ENCODE data around the gene TMEM39A. TPM values are rescaled to one million over a fixed set of nuclear protein-coding genes. Genes with fewer than 3 reads are reported as not detected.

TMEM39A gene
- total and polyA plus RNA-seq, 5 donors from 2014 or later: 8.5 to 49.7 (median 12.3) TPM

- no peak overlapping the region for H3K4me3 Mint-ChIP-seq
- H3K27me3 Mint-ChIP-seq: no peaks in the 10 kb centered on the region
- Histone ChIP-seq H3K9me3 (ENCODE audit: control insufficient read depth in 2 of 2, low read length in 2 of 2) (no peaks in the 10 kb centered on the region), H3K27me3 (ENCODE audit: control insufficient read depth, insufficient read depth, low read length) (no peaks in the 10 kb centered on the region), H3K27ac (ENCODE audit: insufficient read depth, low read length, poor library complexity, severe bottlenecking) (no peak overlapping the region), H3K4me1 (ENCODE audit: control insufficient read depth, insufficient read depth, low read length, poor library complexity, severe bottlenecking) (no peaks in the 10 kb centered on the region), H3K36me3 (ENCODE audit: control insufficient read depth, insufficient read depth, low read length) (peaks cover 53% of the 10 kb centered on the region), H3K4me3 (ENCODE audit: low read depth, low read length) (no peak overlapping the region)
- ATAC-seq (ENCODE audit: low read depth in 2 of 2) (no peak), DNase-seq (no peak)
- H3K36me3 Mint-ChIP-seq: peaks cover 47% of the 10 kb centered on the region
- no peaks in the 10 kb centered on the region for H3K9me3 Mint-ChIP-seq
- H3K27ac Mint-ChIP-seq: no peak overlapping the region
- peaks cover 0 to 7% (median 3%) of the 10 kb centered on the region in 4 donors for H3K4me1 Mint-ChIP-seq
Observed at GRCh38 chr3:119444590-119444989, 18.8 kb downstream of the TMEM39A start.

DNA sequence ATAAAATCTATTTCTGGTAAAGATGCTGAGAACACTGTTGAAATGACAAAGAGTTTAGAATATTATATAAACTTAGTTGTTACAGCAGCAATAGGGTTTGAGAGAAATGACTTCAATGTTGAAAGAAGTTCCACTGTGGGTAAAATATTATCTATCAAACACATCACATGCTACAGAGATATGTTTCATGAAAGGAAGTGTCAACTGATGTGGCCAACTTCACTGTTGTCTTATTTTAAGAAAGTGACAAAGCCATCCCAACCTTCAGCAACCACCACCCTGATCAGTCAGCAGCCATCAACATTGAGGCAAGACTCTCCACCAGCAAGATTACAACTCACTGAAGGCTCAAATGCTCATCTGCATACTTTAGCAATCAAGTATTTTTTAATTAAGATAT is 20.2 kb downstream of the TMEM39A start:
- no peaks in the 10 kb centered on the region for H3K27me3 ChIP-seq (ENCODE audit: control insufficient read depth, insufficient read depth, low read length)
- ATAC-seq (ENCODE audit: low read depth in 2 of 2): no peak
- Mint-ChIP-seq H3K4me3 (no peak overlapping the region), H3K27me3 (no peaks in the 10 kb centered on the region), H3K27ac (no peak overlapping the region), H3K9me3 (no peaks in the 10 kb centered on the region), H3K4me1 (peaks cover 0 to 7% (median 3%) of the 10 kb centered on the region in 4 donors), H3K36me3 (peaks cover 52% of the 10 kb centered on the region)
- H3K9me3 ChIP-seq (ENCODE audit: control insufficient read depth in 2 of 2, low read length in 2 of 2): no peaks in the 10 kb centered on the region
- H3K4me3 ChIP-seq (ENCODE audit: low read depth, low read length): no peak overlapping the region
- H3K36me3 ChIP-seq (ENCODE audit: control insufficient read depth, insufficient read depth, low read length): peaks cover 48% of the 10 kb centered on the region
- H3K27ac ChIP-seq (ENCODE audit: insufficient read depth, low read length, poor library complexity, severe bottlenecking): no peak overlapping the region
- no peaks in the 10 kb centered on the region for H3K4me1 ChIP-seq (ENCODE audit: control insufficient read depth, insufficient read depth, low read length, poor library complexity, severe bottlenecking)
- DNase-seq: no peak

DNA sequence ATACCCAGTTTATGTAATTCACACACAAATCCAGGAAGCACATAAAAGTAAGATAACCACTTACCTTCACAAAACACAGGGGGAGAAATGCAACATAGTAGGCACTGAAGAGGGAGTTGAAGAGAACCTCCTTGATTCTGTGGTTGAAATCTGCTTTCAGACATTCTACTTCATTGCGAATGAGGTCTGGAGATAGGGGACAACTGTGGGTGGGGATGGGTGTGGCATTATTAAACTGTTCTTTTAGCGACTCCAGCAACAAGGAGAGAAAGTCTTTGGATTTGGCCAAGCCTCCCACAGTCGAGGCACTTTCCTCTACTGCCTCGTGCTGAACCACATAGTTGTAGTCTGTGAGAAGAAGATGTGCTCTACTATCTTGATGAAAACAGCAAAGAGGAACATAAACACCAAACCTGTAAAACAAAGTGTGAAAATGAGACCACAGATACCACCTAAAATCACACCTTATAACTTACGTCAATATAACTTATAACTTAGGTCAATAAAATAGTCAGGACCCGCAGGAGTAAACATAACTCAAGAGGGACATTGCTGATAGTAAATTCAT is 25.6 kb downstream of the TMEM39A start:
- no peaks in the 10 kb centered on the region for H3K4me1 ChIP-seq (ENCODE audit: control insufficient read depth, insufficient read depth, low read length, poor library complexity, severe bottlenecking)
- Mint-ChIP-seq H3K27me3 (no peaks in the 10 kb centered on the region), H3K27ac (peak overlapping the region in 1 of 3 donors; percentile 22), H3K9me3 (peaks cover 0 to 1% (median 0%) of the 10 kb centered on the region in 7 donors), H3K4me3 (no peak overlapping the region), H3K36me3 (peaks cover 71% of the 10 kb centered on the region), H3K4me1 (peaks cover 0 to 9% (median 3%) of the 10 kb centered on the region in 4 donors)
- H3K36me3 ChIP-seq (ENCODE audit: control insufficient read depth, insufficient read depth, low read length): peaks cover 62% of the 10 kb centered on the region
- H3K27me3 ChIP-seq (ENCODE audit: control insufficient read depth, insufficient read depth, low read length): no peaks in the 10 kb centered on the region
- no peak overlapping the region for H3K4me3 ChIP-seq (ENCODE audit: low read depth, low read length)
- no peak overlapping the region for H3K27ac ChIP-seq (ENCODE audit: insufficient read depth, low read length, poor library complexity, severe bottlenecking)
- ATAC-seq (ENCODE audit: low read depth in 2 of 2): no peak
- no peak for DNase-seq
- no peaks in the 10 kb centered on the region for H3K9me3 ChIP-seq (ENCODE audit: control insufficient read depth in 2 of 2, low read length in 2 of 2)

GRCh38 chr3:119436977-119437376 is 26.4 kb downstream of the TMEM39A start:
- Mint-ChIP-seq H3K4me1 (peaks cover 0 to 9% (median 3%) of the 10 kb centered on the region in 4 donors), H3K27me3 (no peaks in the 10 kb centered on the region), H3K27ac (peak overlapping the region in 1 of 3 donors; percentile 82), H3K36me3 (peaks cover 73% of the 10 kb centered on the region), H3K9me3 (peaks cover 0 to 1% (median 0%) of the 10 kb centered on the region in 7 donors), H3K4me3 (no peak overlapping the region)
- no peak overlapping the region for H3K4me3 ChIP-seq (ENCODE audit: low read depth, low read length)
- H3K36me3 ChIP-seq (ENCODE audit: control insufficient read depth, insufficient read depth, low read length): peaks cover 65% of the 10 kb centered on the region
- H3K27ac ChIP-seq (ENCODE audit: insufficient read depth, low read length, poor library complexity, severe bottlenecking): no peak overlapping the region
- no peak for ATAC-seq (ENCODE audit: low read depth in 2 of 2)
- H3K9me3 ChIP-seq (ENCODE audit: control insufficient read depth in 2 of 2, low read length in 2 of 2): no peaks in the 10 kb centered on the region
- H3K4me1 ChIP-seq (ENCODE audit: control insufficient read depth, insufficient read depth, low read length, poor library complexity, severe bottlenecking): no peaks in the 10 kb centered on the region
- no peak for DNase-seq
- H3K27me3 ChIP-seq (ENCODE audit: control insufficient read depth, insufficient read depth, low read length): no peaks in the 10 kb centered on the region

- ATAC-seq (ENCODE audit: low read depth in 2 of 2) (no peak), DNase-seq (no peak)
- Histone ChIP-seq H3K4me1 (ENCODE audit: control insufficient read depth, insufficient read depth, low read length, poor library complexity, severe bottlenecking) (no peaks in the 10 kb centered on the region), H3K4me3 (ENCODE audit: low read depth, low read length) (no peak overlapping the region), H3K27me3 (ENCODE audit: control insufficient read depth, insufficient read depth, low read length) (no peaks in the 10 kb centered on the region), H3K9me3 (ENCODE audit: control insufficient read depth in 2 of 2, low read length in 2 of 2) (peaks cover 6 to 9% of the 10 kb centered on the region in 2 experiments), H3K27ac (ENCODE audit: insufficient read depth, low read length, poor library complexity, severe bottlenecking) (no peak overlapping the region), H3K36me3 (ENCODE audit: control insufficient read depth, insufficient read depth, low read length) (peaks cover 78% of the 10 kb centered on the region)
- peaks cover 0 to 9% (median 1%) of the 10 kb centered on the region in 4 donors for H3K4me1 Mint-ChIP-seq
- H3K4me3 Mint-ChIP-seq: no peak overlapping the region
- no peaks in the 10 kb centered on the region for H3K27me3 Mint-ChIP-seq
- peak overlapping the region in 1 of 3 donors; percentile 17 for H3K27ac Mint-ChIP-seq
- peaks cover 87% of the 10 kb centered on the region for H3K36me3 Mint-ChIP-seq
- peaks cover 0 to 17% (median 7%) of the 10 kb centered on the region in 7 donors for H3K9me3 Mint-ChIP-seq
Observed at GRCh38 chr3:119434703-119435102, 28.7 kb downstream of the TMEM39A start.

- Mint-ChIP-seq H3K27ac (peak overlapping the region in 1 of 3 donors; percentile 72), H3K4me3 (no peak overlapping the region)
- no peak for ATAC-seq (ENCODE audit: low read depth in 2 of 2)
Observed at GRCh38 chr3:119433613-119434325, 29.6 kb downstream of the TMEM39A start.

DNA sequence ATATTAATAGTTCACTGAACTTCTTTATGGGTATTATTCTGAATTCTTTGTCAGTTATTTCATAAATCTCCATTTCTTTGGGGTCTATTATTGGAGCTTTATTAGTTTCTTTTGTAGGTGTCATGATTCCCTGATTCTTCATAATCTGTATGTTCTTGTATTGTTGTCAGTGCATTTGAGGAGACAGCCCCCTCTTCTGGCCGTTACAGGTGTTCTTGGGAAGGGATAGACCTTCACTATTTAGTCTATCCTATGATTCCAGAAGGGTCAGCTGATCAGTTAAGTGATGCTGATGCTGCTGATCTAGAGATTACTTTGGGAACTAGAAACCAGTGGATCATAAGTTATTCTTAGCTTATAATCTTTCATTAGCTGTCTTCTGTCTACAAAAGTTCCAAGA is 34.9 kb downstream of the TMEM39A start:
- peaks cover 0 to 53% (median 18%) of the 10 kb centered on the region in 7 donors for H3K9me3 Mint-ChIP-seq
- no peak for ATAC-seq (ENCODE audit: low read depth in 2 of 2)
- H3K36me3 ChIP-seq (ENCODE audit: control insufficient read depth, insufficient read depth, low read length): peaks cover 50% of the 10 kb centered on the region

More at GRCh38 chr3:119433613-119434325, 29.6 kb downstream of the TMEM39A start:
- H3K9me3 ChIP-seq (ENCODE audit: control insufficient read depth in 2 of 2, low read length in 2 of 2): peaks cover 15 to 16% of the 10 kb centered on the region in 2 experiments
- H3K4me1 ChIP-seq (ENCODE audit: control insufficient read depth, insufficient read depth, low read length, poor library complexity, severe bottlenecking): no peaks in the 10 kb centered on the region
- H3K36me3 ChIP-seq (ENCODE audit: control insufficient read depth, insufficient read depth, low read length): peaks cover 84% of the 10 kb centered on the region
- Mint-ChIP-seq H3K4me1 (peaks cover 0 to 9% (median 1%) of the 10 kb centered on the region in 4 donors), H3K27me3 (no peaks in the 10 kb centered on the region), H3K9me3 (peaks cover 0 to 26% (median 7%) of the 10 kb centered on the region in 7 donors), H3K36me3 (peaks cover 91% of the 10 kb centered on the region)
- no peak overlapping the region for H3K4me3 ChIP-seq (ENCODE audit: low read depth, low read length)
- DNase-seq: no peak
- H3K27ac ChIP-seq (ENCODE audit: insufficient read depth, low read length, poor library complexity, severe bottlenecking): no peak overlapping the region
- no peaks in the 10 kb centered on the region for H3K27me3 ChIP-seq (ENCODE audit: control insufficient read depth, insufficient read depth, low read length)

More for the DNA sequence above, 34.9 kb downstream of the TMEM39A start:
- no peak overlapping the region for H3K27ac Mint-ChIP-seq
- no peaks in the 10 kb centered on the region for H3K27me3 Mint-ChIP-seq
- Histone ChIP-seq H3K27ac (ENCODE audit: insufficient read depth, low read length, poor library complexity, severe bottlenecking) (no peak overlapping the region), H3K9me3 (ENCODE audit: control insufficient read depth in 2 of 2, low read length in 2 of 2) (peaks cover 50 to 51% of the 10 kb centered on the region in 2 experiments), H3K4me3 (ENCODE audit: low read depth, low read length) (no peak overlapping the region), H3K4me1 (ENCODE audit: control insufficient read depth, insufficient read depth, low read length, poor library complexity, severe bottlenecking) (no peaks in the 10 kb centered on the region), H3K27me3 (ENCODE audit: control insufficient read depth, insufficient read depth, low read length) (no peaks in the 10 kb centered on the region)
- H3K36me3 Mint-ChIP-seq: peaks cover 45% of the 10 kb centered on the region
- peaks cover 0 to 11% (median 0%) of the 10 kb centered on the region in 4 donors for H3K4me1 Mint-ChIP-seq
- DNase-seq: no peak
- H3K4me3 Mint-ChIP-seq: no peak overlapping the region

Measured in CD4-positive, CD25-positive, alpha-beta regulatory T cell (primary cell).